ENCODE results near the gene LTB. TPM values are rescaled to one million over a fixed set of nuclear protein-coding genes. Genes with fewer than 3 reads are reported as not detected.
A peak's percentile ranks its signal among the peaks of the same experiment; 100 is the strongest.

LTB gene
- polyA plus RNA-seq (ENCODE audit: insufficient read length), result 0.91 TPM
- long read RNA-seq, donor 1, partial matches to known transcripts, result 0 of 2 reads
- long read RNA-seq, donor 1, other reads (novel, unspliced or antisense), result 0 of 2 reads
- long read RNA-seq, donor 2, result 0 reads
- long read RNA-seq, donor 3, partial matches to known transcripts, result 0 of 2 reads
- long read RNA-seq, donor 3, other reads (novel, unspliced or antisense), result 0 of 2 reads
- long read RNA-seq, donor 4, result 0 reads
- long read RNA-seq, donor 5, partial matches to known transcripts, result 0 of 4 reads
- long read RNA-seq, donor 5, other reads (novel, unspliced or antisense), result 0 of 4 reads
- long read RNA-seq, donor 6, partial matches to known transcripts, result 6 of 8 reads
- long read RNA-seq, donor 6, other reads (novel, unspliced or antisense), result 0 of 8 reads
- long read RNA-seq, donor 7, partial matches to known transcripts, result 0 of 3 reads
- long read RNA-seq, donor 7, other reads (novel, unspliced or antisense), result 0 of 3 reads
- long read RNA-seq, donor 8, partial matches to known transcripts, result 0 of 1 reads
- long read RNA-seq, donor 8, other reads (novel, unspliced or antisense), result 0 of 1 reads

GRCh38 chr6:31582230-31582643 lies at the start of gene LTB:
Gene LTB, minus strand, starts transcription at chr6:31582424. Its CDS starts 7 bp downstream, at chr6:31582417.
- no peak for DNase-seq

GRCh38 chr6:31631681-31632278 lies 49.6 kb upstream of the LTB start:
- DNase-seq, result no peak

- DNase-seq, result no peak
Observed at GRCh38 chr6:31631209-31631608, 49.0 kb upstream of the LTB start.

GRCh38 chr6:31630177-31630934 lies 48.1 kb upstream of the LTB start:
- DNase-seq, result no peak

GRCh38 chr6:31629014-31629413 lies 46.8 kb upstream of the LTB start:
- no peak for DNase-seq

GRCh38 chr6:31627690-31628287 lies 45.6 kb upstream of the LTB start:
- DNase-seq, result no peak

- DNase-seq, result no peak
Observed at GRCh38 chr6:31626952-31627351, 44.7 kb upstream of the LTB start.

GRCh38 chr6:31624070-31624469 lies 41.8 kb upstream of the LTB start:
- DNase-seq, result no peak

GRCh38 chr6:31622684-31623091 lies 40.5 kb upstream of the LTB start:
- DNase-seq, result no peak

GRCh38 chr6:31621991-31622390 lies 39.8 kb upstream of the LTB start:
- DNase-seq, result no peak

GRCh38 chr6:31621320-31621939 lies 39.2 kb upstream of the LTB start:
- no peak for DNase-seq

GRCh38 chr6:31620586-31621319 lies 38.5 kb upstream of the LTB start, which contains the start of gene PRRC2A:
Gene PRRC2A, plus strand, starts transcription at chr6:31620715. Its CDS starts 2,075 bp downstream, at chr6:31622790.
- peak; percentile 69 for DNase-seq

- DNase-seq, result peak; percentile 98
Observed at GRCh38 chr6:31619805-31620585, 37.8 kb upstream of the LTB start.

- no peak for DNase-seq
Observed at GRCh38 chr6:31617010-31617409, 34.8 kb upstream of the LTB start.

GRCh38 chr6:31615748-31616147 lies 33.5 kb upstream of the LTB start:
- DNase-seq, result no peak

- no peak for DNase-seq
Observed at GRCh38 chr6:31614684-31615578, 32.7 kb upstream of the LTB start, which contains the start of gene AIF1. Gene AIF1, plus strand, starts transcription at chr6:31615234. Its CDS starts 96 bp downstream, at chr6:31615330.

- DNase-seq, result no peak
Observed at GRCh38 chr6:31614075-31614619, 31.9 kb upstream of the LTB start.

- DNase-seq, result no peak
Observed at GRCh38 chr6:31610968-31611367, 28.7 kb upstream of the LTB start.

Data from left kidney (tissue), 8 donors.